Endothelial cell (in vitro differentiated cells): ENCODE measurements around the gene KCNQ4. TPM values are rescaled to one million over a fixed set of nuclear protein-coding genes. Genes with fewer than 3 reads are reported as not detected.
A peak's percentile ranks its signal among the peaks of the same experiment; 100 is the strongest.

Experiments
- DNase-seq: peaks from one replicate; pipeline ENCODE4 v3.0.0; 2021; ENCODE audit warnings: low spot score
- H3K27ac Mint-ChIP-seq: one replicate; pipeline ENCODE4 v1.8.0; 2021; ENCODE audit warnings: mixed read lengths, inconsistent platforms; ENCODE audit not compliant: unreplicated experiment
- H3K27me3 Mint-ChIP-seq: one replicate; pipeline ENCODE4 v1.8.0; 2021; ENCODE audit warnings: mild to moderate bottlenecking, moderate library complexity, mixed read lengths, inconsistent platforms; ENCODE audit not compliant: unreplicated experiment
- H3K36me3 Mint-ChIP-seq: one replicate; pipeline ENCODE4 v1.8.0; 2021; ENCODE audit warnings: mild to moderate bottlenecking, low read depth, mixed read lengths, inconsistent platforms; ENCODE audit not compliant: unreplicated experiment
- H3K4me1 Mint-ChIP-seq: one replicate; pipeline ENCODE4 v1.8.0; 2021; ENCODE audit warnings: mild to moderate bottlenecking, mixed read lengths, inconsistent platforms; ENCODE audit not compliant: unreplicated experiment
- H3K4me3 Mint-ChIP-seq: one replicate; pipeline ENCODE4 v1.8.0; 2021; ENCODE audit warnings: mild to moderate bottlenecking, mixed read lengths, inconsistent platforms; ENCODE audit not compliant: unreplicated experiment
- H3K9me3 Mint-ChIP-seq: one replicate; pipeline ENCODE4 v1.8.0; 2021; ENCODE audit warnings: mixed read lengths, inconsistent platforms; ENCODE audit not compliant: unreplicated experiment
- CTCF ChIP-seq: fragments of 200-600 bp; sonication (generic); IDR thresholded peaks from one replicate; pipeline ENCODE4 v1.5.0; 2021; ENCODE audit warnings: antibody characterized with exemption; ENCODE audit not compliant: unreplicated experiment
- total RNA-seq: library from RNA; stranded (reverse); fragmentation: NEBNext Ultra II Directional; extraction: Animal tissue kit (Norgen Biotek cat#: 25700); gene quantifications from one replicate; pipeline ENCODE4 v1.2.1, GENCODE V29; 2021; ENCODE audit not compliant: unreplicated experiment

Gene KCNQ4
- total RNA-seq, 1 donor from 2014 or later = 1.5 TPM

- Mint-ChIP-seq H3K36me3 (peaks cover 3% of the 10 kb centered on the region), H3K9me3 (no peaks in the 10 kb centered on the region), H3K4me1 (peaks cover 19% of the 10 kb centered on the region), H3K4me3 (no peak overlapping the region), H3K27me3 (peaks cover 17% of the 10 kb centered on the region), H3K27ac (peak overlapping the region; percentile 30)
- no peak for DNase-seq
- TF ChIP-seq CTCF = no peak
These were observed 22.7 kb downstream of the KCNQ4 start for GRCh38 chr1:40806240-40806639.

DNA sequence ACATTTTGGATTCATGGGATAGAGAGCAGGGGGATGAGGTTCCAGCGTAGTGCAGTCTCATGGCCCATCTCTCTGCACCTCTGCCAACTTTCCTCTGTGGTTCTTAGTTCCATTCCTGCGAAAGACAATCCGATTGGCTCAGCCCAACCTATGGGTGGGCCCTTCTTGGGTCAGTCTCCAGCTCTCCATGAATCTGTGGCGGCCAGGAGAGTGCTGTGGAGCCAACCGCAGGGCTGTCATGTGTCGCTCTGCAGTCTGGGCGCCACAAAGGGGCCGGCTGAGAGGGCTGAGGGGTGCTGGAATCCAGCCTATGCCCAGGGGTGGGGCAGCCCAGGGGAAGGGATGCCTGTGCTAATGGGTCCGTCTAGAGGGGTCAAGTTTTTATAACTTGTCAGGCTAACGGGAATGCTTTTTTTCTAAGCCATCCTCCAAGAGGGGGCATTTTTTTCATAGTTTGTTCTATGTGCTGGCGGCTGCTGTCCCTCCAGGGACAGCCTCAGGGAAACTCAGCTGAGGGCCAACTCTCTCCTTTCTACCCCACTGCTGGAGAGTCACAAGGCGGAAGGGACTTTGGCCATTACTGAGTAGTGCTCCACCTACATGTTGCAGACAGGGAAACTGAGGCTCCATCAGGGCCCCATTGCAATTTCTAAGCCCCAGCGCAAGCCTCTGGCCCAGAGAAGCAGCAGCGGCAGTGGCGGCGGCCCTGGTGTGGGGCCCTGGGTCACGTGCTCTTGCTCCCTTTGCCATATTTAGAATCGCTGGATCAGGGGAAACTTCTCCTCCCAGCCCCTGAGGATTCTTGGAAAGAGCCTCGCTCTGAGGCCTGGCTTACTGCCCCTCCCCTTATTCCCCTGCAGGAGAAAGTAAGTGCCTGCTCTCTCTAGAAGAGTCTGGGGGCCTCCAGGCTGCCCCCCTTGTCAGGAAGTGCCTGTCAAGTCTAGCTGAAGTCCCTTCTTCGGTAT is 23.4 kb downstream of the KCNQ4 start:
- Mint-ChIP-seq H3K36me3 (peaks cover 3% of the 10 kb centered on the region), H3K9me3 (no peaks in the 10 kb centered on the region), H3K4me3 (no peak overlapping the region), H3K27me3 (peaks cover 16% of the 10 kb centered on the region), H3K4me1 (peaks cover 15% of the 10 kb centered on the region), H3K27ac (peak overlapping the region; percentile 30)
- TF ChIP-seq CTCF = no peak
- DNase-seq = no peak

DNA sequence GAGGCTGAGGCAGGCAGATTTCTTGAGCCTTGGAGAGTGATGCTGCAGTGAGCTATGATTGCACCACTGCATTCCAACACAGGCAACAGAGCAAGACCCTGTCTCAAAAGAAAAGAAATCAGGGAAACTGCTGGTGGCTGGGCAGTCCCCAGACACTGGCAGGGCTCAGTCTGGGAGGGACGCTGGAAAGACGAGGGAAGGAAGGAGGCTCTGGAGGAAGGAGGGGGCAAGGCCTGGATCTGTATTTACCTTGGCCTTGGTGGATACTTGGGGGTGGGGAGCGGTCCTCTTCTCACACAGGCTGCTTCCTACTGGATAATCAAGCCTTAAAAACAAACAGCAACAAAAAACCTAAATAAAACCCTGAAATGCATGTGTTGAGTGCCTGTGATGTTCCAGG is 24.4 kb downstream of the KCNQ4 start:
- Mint-ChIP-seq H3K27ac (no peak overlapping the region), H3K9me3 (no peaks in the 10 kb centered on the region), H3K4me1 (peaks cover 15% of the 10 kb centered on the region)

GRCh38 chr1:40808444-40808843 is 24.9 kb downstream of the KCNQ4 start:
- H3K9me3 Mint-ChIP-seq = no peaks in the 10 kb centered on the region
- peaks cover 15% of the 10 kb centered on the region for H3K4me1 Mint-ChIP-seq
- TF ChIP-seq CTCF = no peak
- H3K36me3 Mint-ChIP-seq = peaks cover 3% of the 10 kb centered on the region
- peak overlapping the region; percentile 5 for H3K4me3 Mint-ChIP-seq
- no peak for DNase-seq
- no peak overlapping the region for H3K27ac Mint-ChIP-seq
- peaks cover 16% of the 10 kb centered on the region for H3K27me3 Mint-ChIP-seq

More for the DNA sequence above, 24.4 kb downstream of the KCNQ4 start:
- H3K36me3 Mint-ChIP-seq = peaks cover 3% of the 10 kb centered on the region
- peaks cover 16% of the 10 kb centered on the region for H3K27me3 Mint-ChIP-seq
- no peak for DNase-seq
- H3K4me3 Mint-ChIP-seq = no peak overlapping the region
- no peak for TF ChIP-seq CTCF

GRCh38 chr1:40808909-40809308 is 25.3 kb downstream of the KCNQ4 start:
- Mint-ChIP-seq H3K9me3 (no peaks in the 10 kb centered on the region), H3K4me1 (peaks cover 15% of the 10 kb centered on the region), H3K4me3 (peak overlapping the region; percentile 5), H3K36me3 (peaks cover 3% of the 10 kb centered on the region), H3K27ac (peak overlapping the region; percentile 2), H3K27me3 (peaks cover 16% of the 10 kb centered on the region)
- DNase-seq = no peak
- no peak for TF ChIP-seq CTCF
